ENCODE results near the gene NECTIN1.

Gene NECTIN1

DNA sequence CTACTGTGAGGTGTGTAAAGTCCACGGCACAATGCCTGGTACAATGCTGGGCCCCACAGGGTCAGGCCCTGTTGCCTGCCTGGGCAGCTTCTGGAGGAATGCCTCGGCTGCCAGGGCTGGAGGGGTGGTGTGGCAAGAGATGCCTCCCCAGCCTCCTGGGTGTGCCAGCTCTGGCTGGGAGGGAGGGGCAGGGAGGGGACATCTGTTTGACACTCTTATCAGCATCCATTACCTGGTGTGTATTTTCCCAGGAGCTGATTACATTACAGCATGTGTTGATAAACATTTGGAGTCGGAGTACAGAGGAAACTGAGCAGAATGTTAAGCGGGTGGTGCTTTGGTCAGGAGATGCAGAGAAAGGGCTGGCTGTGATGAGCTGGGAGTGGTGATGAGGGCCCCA, 11.0 kb upstream of the NECTIN1 start:
- Histone ChIP-seq H3K4me3 (ENCODE audit: insufficient read depth, low read length, poor library complexity, severe bottlenecking) (no peak overlapping the region), H3K27me3 (ENCODE audit: low read length) (no peaks in the 10 kb centered on the region)
- TF ChIP-seq EZH2phosphoT487 (conservative IDR thresholded peaks at IDR 0.05; ENCODE audit: low read length) (no peak), CTCF (IDR thresholded peaks at IDR 0.05; ENCODE audit: insufficient read depth, low read length, poor library complexity, severe bottlenecking) (no peak)

GRCh38 chr11:119739021-119739703, 10.2 kb upstream of the NECTIN1 start:
- no peaks in the 10 kb centered on the region for H3K9me2 ChIP-seq (replicated peaks; ENCODE audit: insufficient read depth, low read length)
- H3F3A ChIP-seq (ENCODE audit: insufficient read depth), result no peaks in the 10 kb centered on the region
- H3K27me3 ChIP-seq (ENCODE audit: low read length), result no peaks in the 10 kb centered on the region
- no peak overlapping the region for H2AFZ ChIP-seq (ENCODE audit: low read depth, low read length, severe bottlenecking)
- H3K9me3 ChIP-seq (ENCODE audit: insufficient read depth, low read length), result no peaks in the 10 kb centered on the region
- TF ChIP-seq CTCF (IDR thresholded peaks at IDR 0.05; ENCODE audit: insufficient read depth, low read length, poor library complexity, severe bottlenecking) (no peak), EZH2phosphoT487 (conservative IDR thresholded peaks at IDR 0.05; ENCODE audit: low read length) (no peak)
- no peak overlapping the region for H3K27ac ChIP-seq (ENCODE audit: low read depth, low read length)
- H3K79me2 ChIP-seq (ENCODE audit: insufficient read depth, low read length), result no peaks in the 10 kb centered on the region
- no peaks in the 10 kb centered on the region for H4K20me1 ChIP-seq (ENCODE audit: low read depth, low read length)
- no peak overlapping the region for H3K9ac ChIP-seq (ENCODE audit: low read length)
- H3K36me3 ChIP-seq (ENCODE audit: low read length), result no peaks in the 10 kb centered on the region
- no peak overlapping the region for H3K4me2 ChIP-seq (ENCODE audit: low read depth, low read length, poor library complexity, severe bottlenecking)
- H3K4me3 ChIP-seq (ENCODE audit: insufficient read depth, low read length, poor library complexity, severe bottlenecking), result no peak overlapping the region

More for the DNA sequence above, 11.0 kb upstream of the NECTIN1 start:
- H2AFZ ChIP-seq (ENCODE audit: low read depth, low read length, severe bottlenecking), result no peak overlapping the region
- H3F3A ChIP-seq (ENCODE audit: insufficient read depth), result no peaks in the 10 kb centered on the region
- H3K9me3 ChIP-seq (ENCODE audit: insufficient read depth, low read length), result no peaks in the 10 kb centered on the region
- no peak overlapping the region for H3K27ac ChIP-seq (ENCODE audit: low read depth, low read length)
- no peaks in the 10 kb centered on the region for H3K9me2 ChIP-seq (replicated peaks; ENCODE audit: insufficient read depth, low read length)
- no peaks in the 10 kb centered on the region for H3K79me2 ChIP-seq (ENCODE audit: insufficient read depth, low read length)
- H3K9ac ChIP-seq (ENCODE audit: low read length), result no peak overlapping the region
- no peaks in the 10 kb centered on the region for H3K36me3 ChIP-seq (ENCODE audit: low read length)
- no peaks in the 10 kb centered on the region for H4K20me1 ChIP-seq (ENCODE audit: low read depth, low read length)
- H3K4me2 ChIP-seq (ENCODE audit: low read depth, low read length, poor library complexity, severe bottlenecking), result no peak overlapping the region

GRCh38 chr11:119738059-119738439, 9.0 kb upstream of the NECTIN1 start:
- no peaks in the 10 kb centered on the region for H3K9me3 ChIP-seq (ENCODE audit: insufficient read depth, low read length)
- no peak overlapping the region for H3K9ac ChIP-seq (ENCODE audit: low read length)
- H2AFZ ChIP-seq (ENCODE audit: low read depth, low read length, severe bottlenecking), result no peak overlapping the region
- no peaks in the 10 kb centered on the region for H4K20me1 ChIP-seq (ENCODE audit: low read depth, low read length)
- no peaks in the 10 kb centered on the region for H3F3A ChIP-seq (ENCODE audit: insufficient read depth)
- H3K79me2 ChIP-seq (ENCODE audit: insufficient read depth, low read length), result no peaks in the 10 kb centered on the region
- H3K27ac ChIP-seq (ENCODE audit: low read depth, low read length), result no peak overlapping the region
- no peaks in the 10 kb centered on the region for H3K27me3 ChIP-seq (ENCODE audit: low read length)
- TF ChIP-seq EZH2phosphoT487 (conservative IDR thresholded peaks at IDR 0.05; ENCODE audit: low read length) (no peak), CTCF (IDR thresholded peaks at IDR 0.05; ENCODE audit: insufficient read depth, low read length, poor library complexity, severe bottlenecking) (no peak)
- H3K4me3 ChIP-seq (ENCODE audit: insufficient read depth, low read length, poor library complexity, severe bottlenecking), result no peak overlapping the region
- H3K9me2 ChIP-seq (replicated peaks; ENCODE audit: insufficient read depth, low read length), result no peaks in the 10 kb centered on the region
- H3K4me2 ChIP-seq (ENCODE audit: low read depth, low read length, poor library complexity, severe bottlenecking), result no peak overlapping the region
- H3K36me3 ChIP-seq (ENCODE audit: low read length), result no peaks in the 10 kb centered on the region
